CD14-positive monocyte (primary cell): Measurements from ENCODE around the gene SEPTIN6. TPM values are rescaled to one million over a fixed set of nuclear protein-coding genes. Genes with fewer than 3 reads are reported as not detected.

Source experiments
- DNase-seq, 3 donors: peaks; one replicate each; pipeline ENCODE4 v3.0.0-alpha.2; 2011 to 2022
- H2AFZ ChIP-seq: 2 replicates; pipeline ENCODE4 v1.6.0; 2012; ENCODE audit warnings: mild to moderate bottlenecking, low read depth, low read length, inconsistent platforms; ENCODE audit not compliant: insufficient read depth, poor library complexity, severe bottlenecking
- H3K27ac ChIP-seq, 2 donors: 1 replicate in 1 of 2; 2 replicates in 1 of 2; pipeline ENCODE4 v1.5.1; 2012 to 2013; ENCODE audit warnings: low read length in 2 of 2, control low read depth in 1 of 2, inconsistent platforms in 1 of 2, low read depth in 1 of 2, mild to moderate bottlenecking in 1 of 2
- H3K27me3 ChIP-seq, 2 donors: one replicate each; pipeline versions ENCODE4 v1.6.0 to v1.6.1; 2011 to 2013; ENCODE audit warnings: low read length in 2 of 2; ENCODE audit not compliant: control insufficient read depth in 2 of 2, insufficient read depth in 2 of 2
- H3K36me3 ChIP-seq, 2 donors: replicated peaks in 1 of 2; 1 replicate in 1 of 2; 2 replicates in 1 of 2; pipeline versions ENCODE4 v1.5.1 to v1.6.1; 2012 to 2013; ENCODE audit warnings: low read length in 2 of 2, control low read depth in 1 of 2, inconsistent platforms in 1 of 2, mild to moderate bottlenecking in 1 of 2; ENCODE audit not compliant: insufficient read depth in 2 of 2, control insufficient read depth in 1 of 2
- H3K4me1 ChIP-seq, 2 donors: 1 replicate in 1 of 2; 2 replicates in 1 of 2; pipeline versions ENCODE4 v1.5.1 to v1.6.1; 2012 to 2013; ENCODE audit warnings: low read length in 2 of 2, control low read depth in 1 of 2, inconsistent platforms in 1 of 2, mild to moderate bottlenecking in 1 of 2, moderate library complexity in 1 of 2; ENCODE audit not compliant: insufficient read depth in 2 of 2, control insufficient read depth in 1 of 2
- H3K4me2 ChIP-seq: replicated peaks from 2 replicates; pipeline ENCODE3; 2012; ENCODE audit warnings: low read length, moderate library complexity, mild to moderate bottlenecking; ENCODE audit not compliant: poor library complexity, severe bottlenecking; ENCODE audit errors: extremely low read depth
- H3K4me3 ChIP-seq, 3 experiments: fragments of 200-600 bp in 1 of 3; sonication (generic) in 1 of 3; replicated peaks in 1 of 3; 1 replicate in 2 of 3; 2 replicates in 1 of 3; pipeline ENCODE4 v1.5.1; 2011 to 2013; ENCODE audit warnings: low read length in 3 of 3, mild to moderate bottlenecking in 3 of 3, control low read depth in 2 of 3, low read depth in 2 of 3, inconsistent platforms in 1 of 3, moderate library complexity in 1 of 3
- H3K79me2 ChIP-seq: 2 replicates; pipeline ENCODE4 v1.6.0; 2012; ENCODE audit warnings: mild to moderate bottlenecking, control low read depth, inconsistent platforms, low read length, moderate library complexity; ENCODE audit not compliant: insufficient read depth
- H3K9ac ChIP-seq: 2 replicates; pipeline ENCODE4 v1.6.0; 2017; ENCODE audit warnings: low read length, mild to moderate bottlenecking; ENCODE audit not compliant: insufficient read depth, poor library complexity, severe bottlenecking
- H3K9me3 ChIP-seq, 2 donors: replicated peaks in 1 of 2; 1 replicate in 1 of 2; 2 replicates in 1 of 2; pipeline versions ENCODE4 v1.5.1 to v1.6.1; 2012 to 2013; ENCODE audit warnings: low read length in 2 of 2, control low read depth in 1 of 2; ENCODE audit not compliant: control insufficient read depth in 1 of 2, insufficient read depth in 1 of 2
- H4K20me1 ChIP-seq: 2 replicates; pipeline ENCODE4 v1.6.0; 2012; ENCODE audit warnings: mild to moderate bottlenecking, low read length, control low read depth, moderate library complexity; ENCODE audit not compliant: insufficient read depth
- H3K27ac Mint-ChIP-seq, 7 donors: one replicate each; pipeline ENCODE4 v1.8.0; 2020; ENCODE audit warnings: mild to moderate bottlenecking in 7 of 7, mixed read lengths in 7 of 7, moderate library complexity in 6 of 7, inconsistent platforms in 2 of 7
- H3K27me3 Mint-ChIP-seq, 3 donors: one replicate each; pipeline ENCODE4 v1.8.0; 2021 to 2022; ENCODE audit warnings: low read depth in 3 of 3, mild to moderate bottlenecking in 3 of 3, mixed read lengths in 3 of 3, moderate library complexity in 3 of 3, inconsistent platforms in 1 of 3
- H3K36me3 Mint-ChIP-seq, 2 donors: one replicate each; pipeline ENCODE4 v1.8.0; 2020; ENCODE audit warnings: mixed read lengths in 2 of 2, inconsistent platforms in 1 of 2, mild to moderate bottlenecking in 1 of 2
- H3K4me1 Mint-ChIP-seq: one replicate; pipeline ENCODE4 v1.8.0; 2020; ENCODE audit warnings: mild to moderate bottlenecking, mixed read lengths
- H3K4me3 Mint-ChIP-seq, 2 donors: one replicate each; pipeline ENCODE4 v1.8.0; 2020; ENCODE audit warnings: mild to moderate bottlenecking in 2 of 2, mixed read lengths in 2 of 2, moderate library complexity in 1 of 2
- H3K9me3 Mint-ChIP-seq, 7 donors: one replicate each; pipeline ENCODE4 v1.8.0; 2020 to 2022; ENCODE audit warnings: mixed read lengths in 7 of 7, mild to moderate bottlenecking in 6 of 7, moderate library complexity in 6 of 7, inconsistent platforms in 2 of 7
- CTCF ChIP-seq: fragments of 200-600 bp; IDR thresholded peaks from one replicate; pipeline ENCODE4 v1.8.0; 2022; ENCODE audit warnings: antibody characterized with exemption, mild to moderate bottlenecking
- WGBS: methylation state at CpG from one replicate; pipeline ENCODE4 v1.1.5; 2013; ENCODE audit warnings: missing lambda C conversion rate; ENCODE audit not compliant: insufficient coverage; 5-methylcytosine and 5-hydroxymethylcytosine counted together
- intact Hi-C, 2 donors: fragments of 100-400 bp; cut with micrococcal nuclease; formaldehyde crosslinking; loops; one replicate each; pipeline versions ENCODE4 v1.15.0 to v1.15.1; 2023
- polyA minus RNA-seq: library from RNA; depleted of rRNA, polyadenylated mRNA; stranded (reverse); fragments of >200 nt; gene quantifications from 2 replicates; pipeline ENCODE4 v1.2.3, GENCODE V29; 2012
- polyA plus RNA-seq, 3 donors: library from polyadenylated mRNA; depleted of rRNA in 1 of 3; unstranded in 2 of 3; stranded (reverse) in 1 of 3; fragments of 300-500 nt in 2 of 3; fragments of >200 nt in 1 of 3; fragmentation: Illumina TruSeq in 2 of 3; gene quantifications; 1 replicate in 2 of 3; 2 replicates in 1 of 3; pipeline ENCODE4 v1.2.3, GENCODE V29; 2012 to 2021
- total RNA-seq, 12 experiments: library from RNA in 1 of 12; stranded (reverse) in 1 of 12; fragments of 120-200 nt in 1 of 12; gene quantifications; one replicate each; pipeline ENCODE4 v1.2.4 and lab custom pipeline; 2013 to 2026; ENCODE audit warnings: mixed read lengths in 6 of 12, inconsistent platforms in 1 of 12

SEPTIN6 gene
- total RNA-seq (2013), result 65.4 TPM
- 10 to 100 TPM; 21.8 to 52.7 (median 31.1) TPM for polyA plus RNA-seq
- polyA minus RNA-seq, result 21.6 and 46.4 TPM in 2 replicates
- total RNA-seq (lab: John Stamatoyannopoulos, UW), result 18.2 to 107 (median 62.0) reads per million in 11 experiments

DNA sequence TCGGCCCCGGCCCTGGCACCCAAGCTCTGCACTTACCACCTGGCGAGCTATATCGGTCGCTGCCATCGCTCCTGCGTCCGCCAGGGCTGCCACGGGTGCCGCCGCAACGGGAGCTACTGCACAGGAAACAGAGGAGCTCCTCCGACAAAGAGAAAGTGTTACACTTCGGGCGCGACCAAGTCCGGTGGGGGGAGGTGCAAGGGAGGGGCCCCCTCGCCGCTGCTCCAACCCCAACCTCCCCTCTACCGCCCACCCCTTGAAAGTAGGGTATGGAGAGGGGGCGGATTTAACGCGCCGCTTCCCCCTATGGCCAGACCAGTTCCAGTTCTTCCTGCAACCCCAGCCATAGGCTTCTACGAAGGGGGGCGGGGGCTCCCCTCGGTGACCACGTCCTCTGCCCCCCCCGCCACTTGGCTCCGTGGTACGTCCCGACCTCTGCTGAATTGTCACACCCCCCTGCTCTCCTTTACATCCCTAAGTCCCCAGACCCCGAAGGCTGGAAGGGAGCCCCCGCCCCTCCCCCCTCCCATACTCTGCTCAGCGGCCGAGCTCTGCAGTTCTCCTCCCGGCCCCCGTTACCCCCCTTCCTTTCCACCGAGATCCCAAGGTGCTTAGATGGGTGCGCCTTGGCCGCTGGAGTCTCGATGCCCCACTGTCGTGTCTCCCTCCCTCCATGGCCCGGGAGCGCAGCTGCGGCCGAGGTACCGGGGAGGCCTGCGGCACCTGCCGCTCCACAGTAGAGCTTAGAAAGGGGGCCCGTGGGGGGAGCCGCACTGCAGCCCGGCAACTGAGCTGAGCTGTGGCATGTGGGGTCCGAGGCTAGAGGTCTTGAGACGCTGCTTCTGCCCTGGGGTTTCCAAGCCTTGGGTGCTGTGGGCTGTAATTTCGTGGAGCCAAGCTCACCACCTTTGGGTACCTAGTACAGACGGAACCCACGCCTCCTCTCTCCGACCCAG is at the start of gene SEPTIN6:
TSS of gene SEPTIN6 (minus strand) at position 129 of the 956 bp plus-strand sequence. CDS start at position 66, 63 bp downstream.
- no peak for TF ChIP-seq CTCF
- H3K9me3 Mint-ChIP-seq, result peaks cover 0 to 5% (median 0%) of the 10 kb centered on the region in 7 donors
- no peaks in the 10 kb centered on the region for H3K9me3 ChIP-seq
- peak within 1 kb of the TSS; percentile 67 to 88 (median 84) for H3K4me3 ChIP-seq
- peaks cover 24% of the 10 kb centered on the region for H3K4me1 Mint-ChIP-seq
- peaks cover 2 to 9% (median 2%) of the 10 kb centered on the region in 3 donors for H3K27me3 Mint-ChIP-seq
- H3K27ac Mint-ChIP-seq, result peak within 1 kb of the TSS; percentile 91 to 96 (median 95)
- no peaks in the 10 kb centered on the region for H3K36me3 Mint-ChIP-seq
- H3K4me2 ChIP-seq, result peak within 1 kb of the TSS; percentile 90
- peak within 1 kb of the TSS; percentile 79 for H3K9ac ChIP-seq
- peak; percentile 63 to 86 (median 85) for DNase-seq
- H3K4me1 ChIP-seq, result peaks cover 34 to 35% of the 10 kb centered on the region in 2 donors
- H3K27ac ChIP-seq, result peak within 1 kb of the TSS; percentile 82 to 83
- WGBS, result 0% methylated on average over 18 of the region's 59 CpGs
- no peaks in the 10 kb centered on the region for H3K36me3 ChIP-seq
- no peaks in the 10 kb centered on the region for H3K27me3 ChIP-seq
- H4K20me1 ChIP-seq, result no peaks in the 10 kb centered on the region
- intact Hi-C loops, result loop anchor here (5.0 to 10.0 kb wide), 3 partner anchors 61 to 89 kb away; partner anchors contain the start of genes NKRF (in 1 of the 2) and SOWAHD (in 1 of the 2)
- peak within 1 kb of the TSS; percentile 71 for H2AFZ ChIP-seq
- H3K4me3 Mint-ChIP-seq, result peak within 1 kb of the TSS; percentile 90 to 95
- peaks cover 40% of the 10 kb centered on the region for H3K79me2 ChIP-seq

DNA sequence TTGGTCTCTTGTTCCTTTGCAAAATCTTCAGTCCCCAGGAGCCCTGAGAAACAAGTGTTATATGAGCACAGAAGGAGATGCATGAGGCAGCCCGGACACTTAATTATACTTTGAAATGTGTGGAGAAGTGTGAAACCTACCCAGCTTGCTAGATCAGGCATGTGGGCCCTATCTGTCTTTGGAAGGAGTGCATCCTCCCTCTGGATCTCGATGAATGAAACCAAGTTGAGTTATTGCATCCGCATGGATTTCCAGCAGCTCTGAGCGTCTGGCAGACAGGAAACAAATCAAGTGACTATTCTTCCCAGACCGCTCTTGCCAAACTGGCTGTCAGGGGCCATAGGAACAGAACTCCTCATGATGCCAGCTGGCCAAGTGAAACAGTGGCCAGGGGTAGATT is 45.8 kb upstream of the SEPTIN6 start:
- no peak for TF ChIP-seq CTCF
- Histone ChIP-seq H3K79me2 (no peaks in the 10 kb centered on the region), H3K27me3 (no peaks in the 10 kb centered on the region), H4K20me1 (no peaks in the 10 kb centered on the region), H2AFZ (no peak overlapping the region), H3K4me1 (peaks cover 9 to 13% of the 10 kb centered on the region in 2 donors), H3K9me3 (no peaks in the 10 kb centered on the region), H3K36me3 (no peaks in the 10 kb centered on the region), H3K27ac (no peak overlapping the region), H3K4me2 (no peak overlapping the region), H3K9ac (no peak overlapping the region), H3K4me3 (no peak overlapping the region)
- peaks cover 0 to 7% (median 0%) of the 10 kb centered on the region in 3 donors for H3K27me3 Mint-ChIP-seq
- DNase-seq, result no peak
- peak overlapping the region in 1 of 7 donors; percentile 11 for H3K27ac Mint-ChIP-seq
- intact Hi-C loops, result no loop called here
- H3K9me3 Mint-ChIP-seq, result peaks cover 0 to 8% (median 0%) of the 10 kb centered on the region in 7 donors
- no peak overlapping the region for H3K4me3 Mint-ChIP-seq
- H3K36me3 Mint-ChIP-seq, result no peaks in the 10 kb centered on the region
- peaks cover 11% of the 10 kb centered on the region for H3K4me1 Mint-ChIP-seq
- WGBS, result 73% methylated on average over 3 of the region's 5 CpGs
